Hypothalamus (tissue), 51 donors: ENCODE results near the gene UBA1.

Experiments used
- DNase-seq, 51 donors: peaks; one replicate each; lab custom pipeline; 2025; lab: John Stamatoyannopoulos, UW

The UBA1 gene

GRCh38 chrX:47193475-47194193 is at the start of gene UBA1:
UBA1 (plus strand) TSS chrX:47193829; CDS start chrX:47198803, 4,974 bp downstream.
- DNase-seq, result peak; percentile 18 to 99 (median 86)

GRCh38 chrX:47143894-47144625 is 49.6 kb upstream of the UBA1 start:
- DNase-seq, result peak in 25 of 51 donors; percentile 17 to 90 (median 52)

- DNase-seq, result peak; percentile 15 to 93 (median 81)
These were observed 48.8 kb upstream of the UBA1 start, which contains the start of the genes NDUFB11 and RBM10 for GRCh38 chrX:47144626-47145394. NDUFB11 (minus strand) TSS chrX:47144702; CDS start chrX:47144679, 23 bp downstream. RBM10 (plus strand) TSS chrX:47145221; CDS start chrX:47147482, 2,261 bp downstream.

GRCh38 chrX:47145395-47146120 is 48.1 kb upstream of the UBA1 start:
- peak in 4 of 51 donors; percentile 9 to 37 (median 17) for DNase-seq

- peak in 9 of 51 donors; percentile 0 to 16 (median 4) for DNase-seq
These were observed 47.3 kb upstream of the UBA1 start for GRCh38 chrX:47146121-47146935.

GRCh38 chrX:47146936-47147859 is 46.4 kb upstream of the UBA1 start:
- no peak for DNase-seq

- DNase-seq, result no peak
These were observed 44.7 kb upstream of the UBA1 start for GRCh38 chrX:47148946-47149345.

GRCh38 chrX:47151435-47151834 is 42.2 kb upstream of the UBA1 start:
- DNase-seq, result no peak

- DNase-seq, result no peak
These were observed 36.8 kb upstream of the UBA1 start for GRCh38 chrX:47156611-47157520.

- no peak for DNase-seq
These were observed 35.5 kb upstream of the UBA1 start for GRCh38 chrX:47158131-47158530.

- no peak for DNase-seq
These were observed 34.8 kb upstream of the UBA1 start for GRCh38 chrX:47158781-47159180.

GRCh38 chrX:47160781-47161180 is 32.8 kb upstream of the UBA1 start:
- DNase-seq, result peak in 1 of 51 donors; percentile 0

GRCh38 chrX:47162927-47163583 is 30.6 kb upstream of the UBA1 start:
- DNase-seq, result no peak

GRCh38 chrX:47164420-47164819 is 29.2 kb upstream of the UBA1 start:
- DNase-seq, result no peak

- no peak for DNase-seq
These were observed 27.5 kb upstream of the UBA1 start for GRCh38 chrX:47166126-47166525.

- DNase-seq, result no peak
These were observed 25.0 kb upstream of the UBA1 start for GRCh38 chrX:47168495-47169073.
